HFFc6 (cell line): Measurements from ENCODE around the gene FHOD3. TPM values are rescaled to one million over a fixed set of nuclear protein-coding genes. Genes with fewer than 3 reads are reported as not detected.

Experiments
- DNase-seq: peaks from one replicate; pipeline ENCODE4 v3.0.0-alpha.2; 2018
- H3K27ac Mint-ChIP-seq: 2 replicates; pipeline ENCODE4 v1.8.0; 2020; ENCODE audit warnings: mild to moderate bottlenecking, mixed read lengths
- H3K27me3 Mint-ChIP-seq: 2 replicates; pipeline ENCODE4 v1.8.0; 2021; ENCODE audit warnings: mild to moderate bottlenecking, moderate library complexity, mixed read lengths; ENCODE audit not compliant: insufficient read depth
- H3K36me3 Mint-ChIP-seq: 2 replicates; pipeline ENCODE4 v1.8.0; 2021; ENCODE audit warnings: low read depth, mixed read lengths
- H3K4me1 Mint-ChIP-seq: 2 replicates; pipeline ENCODE4 v1.8.0; 2020; ENCODE audit warnings: low read depth, mixed read lengths
- H3K4me3 Mint-ChIP-seq: 2 replicates; pipeline ENCODE4 v1.8.0; 2020; ENCODE audit warnings: mild to moderate bottlenecking, moderate library complexity, mixed read lengths
- H3K9me3 Mint-ChIP-seq: 2 replicates; pipeline ENCODE4 v1.8.0; 2020; ENCODE audit warnings: mild to moderate bottlenecking, mixed read lengths
- CTCF ChIP-seq: fragments of 200-600 bp; sonication (generic); IDR thresholded peaks from 2 replicates; pipeline ENCODE4 v1.5.0; 2021; ENCODE audit warnings: antibody characterized with exemption, mild to moderate bottlenecking
- total RNA-seq, 6 experiments: library from RNA; stranded (reverse); fragmentation: NEBNext Ultra II Directional; extraction: Animal tissue kit (Norgen Biotek cat#: 25700); gene quantifications; 2 replicates in 1 of 6; 3 replicates in 5 of 6; pipeline ENCODE4 v1.2.3, GENCODE V29; 2021

The FHOD3 gene
- total RNA-seq, 6 experiments from 2014 or later, result 32.8 to 67.6 (median 61.4) TPM

- Mint-ChIP-seq H3K4me1 (no peaks in the 10 kb centered on the region), H3K36me3 (no peaks in the 10 kb centered on the region), H3K27ac (no peak overlapping the region), H3K9me3 (no peaks in the 10 kb centered on the region), H3K27me3 (no peaks in the 10 kb centered on the region; the same call in 1 of the 2 replicates), H3K4me3 (no peak overlapping the region)
- TF ChIP-seq CTCF, result no peak
- DNase-seq, result no peak
Measured at GRCh38 chr18:36262971-36263370, 34.5 kb upstream of the FHOD3 start.

- DNase-seq, result no peak
- Mint-ChIP-seq H3K4me1 (no peaks in the 10 kb centered on the region), H3K9me3 (no peaks in the 10 kb centered on the region), H3K4me3 (no peak overlapping the region), H3K27me3 (no peaks in the 10 kb centered on the region; the same call in 1 of the 2 replicates), H3K36me3 (no peaks in the 10 kb centered on the region), H3K27ac (no peak overlapping the region)
- TF ChIP-seq CTCF, result no peak
Measured at GRCh38 chr18:36264283-36264682, 33.2 kb upstream of the FHOD3 start.

- no peaks in the 10 kb centered on the region for H3K36me3 Mint-ChIP-seq
- H3K27ac Mint-ChIP-seq, result no peak overlapping the region
Measured at GRCh38 chr18:36265015-36265414, 32.5 kb upstream of the FHOD3 start.

GRCh38 chr18:36269157-36269556, 28.4 kb upstream of the FHOD3 start:
- TF ChIP-seq CTCF, result no peak
- Mint-ChIP-seq H3K4me1 (no peaks in the 10 kb centered on the region), H3K27ac (no peak overlapping the region), H3K36me3 (no peaks in the 10 kb centered on the region), H3K27me3 (no peaks in the 10 kb centered on the region), H3K9me3 (no peaks in the 10 kb centered on the region), H3K4me3 (no peak overlapping the region)
- DNase-seq, result no peak

More at GRCh38 chr18:36265015-36265414, 32.5 kb upstream of the FHOD3 start:
- Mint-ChIP-seq H3K9me3 (no peaks in the 10 kb centered on the region), H3K4me3 (no peak overlapping the region), H3K4me1 (no peaks in the 10 kb centered on the region), H3K27me3 (no peaks in the 10 kb centered on the region; the same call in 1 of the 2 replicates)
- no peak for TF ChIP-seq CTCF
- DNase-seq, result no peak

GRCh38 chr18:36271153-36271552, 26.4 kb upstream of the FHOD3 start:
- DNase-seq, result no peak
- H3K36me3 Mint-ChIP-seq, result no peaks in the 10 kb centered on the region
- TF ChIP-seq CTCF, result no peak

GRCh38 chr18:36273347-36273746, 24.2 kb upstream of the FHOD3 start:
- Mint-ChIP-seq H3K9me3 (no peaks in the 10 kb centered on the region), H3K36me3 (no peaks in the 10 kb centered on the region), H3K27me3 (peaks cover 4% of the 10 kb centered on the region; the same call in 1 of the 2 replicates), H3K4me3 (no peak overlapping the region), H3K4me1 (no peaks in the 10 kb centered on the region), H3K27ac (no peak overlapping the region)
- DNase-seq, result no peak
- no peak for TF ChIP-seq CTCF

More at GRCh38 chr18:36271153-36271552, 26.4 kb upstream of the FHOD3 start:
- no peak overlapping the region for H3K27ac Mint-ChIP-seq
- H3K4me3 Mint-ChIP-seq, result no peak overlapping the region
- no peaks in the 10 kb centered on the region for H3K4me1 Mint-ChIP-seq
- no peaks in the 10 kb centered on the region for H3K9me3 Mint-ChIP-seq
- peaks cover 4% of the 10 kb centered on the region; the same call in 1 of the 2 replicates for H3K27me3 Mint-ChIP-seq
